Right hindlimb (tissue), 1 donor: ENCODE data around the gene ATP6V0B.

Experiments used
- DNase-seq: peaks from one replicate; pipeline ENCODE4 v3.0.0-alpha.2; 2018

Gene ATP6V0B

DNA sequence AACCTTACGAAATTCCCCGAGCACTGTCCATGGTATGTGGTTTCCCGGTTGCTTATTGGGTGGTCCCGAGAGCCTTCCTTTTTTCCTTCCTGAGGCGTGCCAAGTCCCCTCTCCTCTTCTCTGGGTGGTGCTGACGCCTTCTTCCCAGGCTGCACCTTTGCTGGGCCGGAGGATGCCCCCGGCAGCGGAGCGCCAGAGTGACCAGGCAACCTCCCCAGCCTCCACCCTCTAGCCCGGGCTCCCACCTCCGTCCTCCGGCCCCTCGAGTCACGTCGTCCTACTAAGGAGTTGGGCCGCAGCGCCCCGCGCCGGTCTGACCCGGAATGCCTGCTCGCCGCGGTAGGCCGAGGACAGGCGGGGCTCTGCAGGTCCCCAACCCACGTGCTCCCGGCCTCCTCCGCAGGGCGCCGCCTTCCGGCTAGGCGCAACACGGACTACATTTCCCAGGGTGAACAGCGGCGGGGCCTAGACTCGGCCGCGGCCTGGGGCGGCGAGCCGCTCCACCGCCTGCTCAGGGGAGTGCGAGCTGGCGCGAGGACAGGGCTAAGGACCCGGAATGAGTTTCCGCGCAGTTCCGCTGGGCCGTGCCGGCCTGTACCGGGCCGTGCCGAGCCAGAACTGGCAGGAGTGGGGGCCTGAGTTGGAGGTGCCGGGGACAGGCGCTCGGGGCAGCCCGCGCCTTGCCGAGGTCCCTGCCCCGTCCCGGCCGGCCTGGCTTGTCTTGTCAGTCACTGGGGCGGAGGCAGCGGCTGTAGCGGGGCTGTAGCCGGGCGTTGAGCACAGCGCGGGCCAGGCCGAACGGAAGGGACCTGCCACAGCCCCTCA is 28.3 kb upstream of the ATP6V0B start, which contains the start of gene IPO13:
Gene IPO13, plus strand, starts transcription at position 715 of the 825 bp plus-strand sequence. CDS start 651 bp downstream, outside the sequence.
- DNase-seq = peak; percentile 98

DNA sequence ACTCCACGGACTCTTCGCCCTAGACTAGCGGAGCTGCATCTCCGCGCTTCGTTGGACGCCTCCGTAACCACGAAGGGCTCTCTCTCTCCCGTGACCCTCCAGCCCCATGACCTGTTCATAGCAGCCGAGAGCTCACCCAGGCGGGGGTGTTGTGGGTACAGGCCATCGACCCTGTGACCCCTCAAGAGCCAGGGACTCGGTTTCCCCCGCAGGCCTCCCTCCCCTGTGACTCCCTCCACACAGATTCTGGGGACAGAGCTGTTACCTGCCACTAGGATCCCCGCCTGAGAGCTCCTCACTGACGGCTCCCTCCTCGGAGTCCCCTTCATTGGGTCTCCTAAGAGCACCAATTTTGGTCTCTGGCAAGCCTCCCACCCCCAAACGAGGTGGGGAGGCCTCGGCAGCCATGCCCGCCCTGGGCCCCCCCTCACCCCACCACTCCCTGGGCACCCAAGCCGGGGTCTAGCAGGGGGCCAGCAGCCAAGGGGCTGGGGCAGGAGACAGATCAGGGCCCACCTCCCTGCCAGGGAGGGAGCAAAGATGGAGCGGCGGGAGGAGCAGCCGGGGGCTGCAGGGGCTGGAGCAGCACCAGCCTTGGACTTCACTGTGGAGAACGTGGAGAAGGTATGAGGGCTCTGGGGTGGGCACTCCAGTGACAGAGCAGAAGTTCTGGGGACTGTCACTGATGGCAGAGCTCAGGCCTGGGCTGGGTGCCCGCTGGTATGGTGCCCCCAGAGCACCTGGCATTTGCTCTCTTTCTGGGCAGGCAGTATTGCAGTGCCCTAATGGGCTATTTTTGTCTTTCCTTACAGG is 27.5 kb upstream of the ATP6V0B start:
- no peak for DNase-seq

DNA sequence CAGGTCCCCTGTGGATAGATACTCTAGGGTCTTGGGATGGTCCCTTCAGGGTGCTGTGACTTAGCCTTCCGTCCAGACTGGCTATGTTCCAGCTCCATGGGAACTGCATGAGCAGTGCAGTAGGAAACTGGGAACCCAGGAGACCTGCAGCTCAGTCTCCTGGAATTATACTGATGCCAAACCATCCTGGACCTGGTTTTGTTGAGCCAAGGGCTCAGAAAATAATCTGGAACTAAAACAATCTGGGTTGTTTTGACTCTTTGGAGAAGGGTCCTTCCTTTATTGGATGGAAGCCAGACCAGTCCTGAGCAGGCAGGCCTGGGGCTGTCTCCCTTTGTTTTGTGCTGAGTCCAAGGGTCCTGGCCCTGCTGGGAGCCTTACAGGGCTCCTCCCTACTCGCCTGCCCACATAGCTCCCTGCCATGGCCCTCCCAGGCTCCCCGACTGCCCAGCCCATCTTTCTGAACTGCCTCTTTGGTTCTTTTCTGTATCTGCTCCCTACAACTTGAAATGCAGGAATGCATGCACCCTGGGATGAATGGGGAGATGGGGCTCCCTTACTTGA is 26.8 kb upstream of the ATP6V0B start:
- no peak for DNase-seq

GRCh38 chr1:43949678-43950077 is 25.1 kb upstream of the ATP6V0B start:
- peak; percentile 55 for DNase-seq

DNA sequence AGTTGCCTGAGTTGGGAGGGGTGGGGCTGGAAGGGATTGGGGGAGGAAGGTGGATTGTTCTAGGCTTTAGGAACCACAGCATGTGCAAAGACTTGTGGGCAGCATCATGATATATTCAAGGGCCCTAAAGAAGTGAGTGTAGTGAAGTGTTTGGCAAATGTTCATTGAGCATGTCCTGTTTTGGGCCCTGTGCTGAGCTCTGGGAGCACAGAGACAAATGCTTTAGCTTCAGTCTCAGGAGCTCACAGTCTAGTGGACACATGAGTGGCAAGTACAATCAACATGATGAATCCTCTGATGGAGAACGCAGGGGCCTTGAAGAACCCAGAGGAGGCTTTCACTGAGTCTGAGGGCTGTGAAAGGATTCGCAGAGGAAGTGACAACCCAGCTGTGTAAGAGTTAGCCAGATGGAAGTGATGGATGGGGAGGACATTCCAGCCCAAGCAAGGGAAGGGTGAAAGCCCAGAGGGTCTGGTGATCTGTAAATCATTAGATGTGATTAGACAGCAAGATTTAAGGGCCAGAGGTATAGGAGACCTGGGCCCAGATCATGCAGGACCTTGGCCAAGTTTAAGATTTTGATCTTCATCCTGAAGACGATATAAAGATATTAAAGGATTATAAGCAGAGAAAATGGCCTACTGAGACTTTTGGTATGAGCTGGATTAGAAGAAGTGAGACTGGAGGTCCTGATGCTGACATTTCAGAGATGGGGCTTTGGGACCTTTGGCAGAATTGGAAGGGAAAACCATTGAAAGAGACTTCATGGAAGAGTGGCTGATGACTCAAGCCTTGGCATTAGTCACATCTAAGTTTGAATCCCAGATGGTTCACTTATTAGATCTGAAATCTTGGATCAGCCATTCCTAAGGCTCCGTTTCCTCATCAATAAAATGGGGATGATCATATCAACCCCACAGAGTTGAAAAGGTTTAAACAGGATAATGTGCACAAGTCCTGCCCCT is 23.5 kb upstream of the ATP6V0B start:
- no peak for DNase-seq

DNA sequence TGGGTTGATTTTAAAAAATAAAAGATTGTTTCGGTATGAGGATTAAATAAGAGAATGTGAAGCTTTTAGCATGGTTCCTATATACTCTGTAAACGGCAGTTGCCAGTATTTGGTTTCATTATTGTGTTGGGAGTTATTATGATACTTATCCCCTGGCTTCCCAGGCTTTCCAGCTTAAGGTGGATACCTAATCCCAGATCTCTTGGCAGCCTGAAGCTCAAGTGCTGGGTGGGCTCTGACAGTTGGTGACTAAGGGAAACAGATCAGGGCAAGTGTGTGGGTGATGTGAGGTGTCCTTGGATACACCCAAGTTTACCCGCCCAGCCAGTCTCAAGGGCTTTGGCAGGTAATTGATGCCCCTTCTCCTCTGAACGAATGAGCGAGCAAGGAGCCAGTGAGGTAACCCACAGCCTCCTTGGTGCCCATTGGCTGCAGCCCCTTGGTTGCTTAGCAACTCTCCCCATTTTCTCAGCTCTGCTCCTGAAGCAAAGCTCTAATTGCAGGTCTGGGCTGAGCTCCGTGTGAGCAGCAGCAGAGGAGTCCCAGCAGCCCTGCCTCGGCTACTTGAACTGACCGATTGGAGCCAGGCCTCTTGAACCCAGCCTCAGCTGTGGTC is 21.9 kb upstream of the ATP6V0B start:
- no peak for DNase-seq

DNA sequence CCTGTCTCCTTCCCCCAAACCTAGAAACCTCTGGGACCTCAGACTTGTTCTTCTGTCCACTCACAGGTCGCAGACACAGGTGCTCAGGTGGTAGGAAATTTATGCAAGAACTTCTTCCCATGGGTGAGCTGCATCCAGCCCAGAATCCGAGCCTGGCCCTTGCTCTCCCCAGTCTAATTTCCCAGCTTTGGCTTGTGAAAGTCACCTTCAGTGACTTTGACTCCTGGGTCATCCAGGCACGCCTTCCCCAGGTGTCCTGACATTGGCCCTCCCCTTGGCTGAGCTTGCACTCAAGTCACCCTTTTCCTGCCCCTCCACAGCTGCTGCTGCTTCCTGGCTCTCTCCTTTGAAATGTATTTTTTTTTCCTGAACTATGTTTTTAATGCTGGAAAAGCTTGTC is 21.4 kb upstream of the ATP6V0B start:
- DNase-seq = no peak

GRCh38 chr1:43954036-43954435 is 20.7 kb upstream of the ATP6V0B start:
- DNase-seq = no peak

DNA sequence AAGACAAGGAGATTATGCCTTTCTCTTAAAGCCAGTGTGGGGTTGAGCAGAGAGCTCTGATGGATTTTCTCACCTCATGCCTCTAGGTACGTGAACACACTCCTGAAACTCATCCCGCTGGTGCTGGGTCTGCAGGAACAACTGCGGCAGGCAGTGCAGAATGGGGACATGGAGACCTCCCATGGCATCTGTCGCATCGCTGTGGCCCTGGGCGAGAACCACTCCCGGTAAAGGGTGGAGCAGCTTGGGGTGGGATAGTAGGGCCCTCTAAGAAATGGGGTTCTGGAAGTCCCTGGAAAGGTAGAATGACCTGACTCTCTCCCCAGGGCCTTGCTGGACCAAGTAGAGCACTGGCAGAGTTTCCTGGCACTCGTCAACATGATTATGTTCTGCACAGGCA is 18.5 kb upstream of the ATP6V0B start:
- DNase-seq = no peak

DNA sequence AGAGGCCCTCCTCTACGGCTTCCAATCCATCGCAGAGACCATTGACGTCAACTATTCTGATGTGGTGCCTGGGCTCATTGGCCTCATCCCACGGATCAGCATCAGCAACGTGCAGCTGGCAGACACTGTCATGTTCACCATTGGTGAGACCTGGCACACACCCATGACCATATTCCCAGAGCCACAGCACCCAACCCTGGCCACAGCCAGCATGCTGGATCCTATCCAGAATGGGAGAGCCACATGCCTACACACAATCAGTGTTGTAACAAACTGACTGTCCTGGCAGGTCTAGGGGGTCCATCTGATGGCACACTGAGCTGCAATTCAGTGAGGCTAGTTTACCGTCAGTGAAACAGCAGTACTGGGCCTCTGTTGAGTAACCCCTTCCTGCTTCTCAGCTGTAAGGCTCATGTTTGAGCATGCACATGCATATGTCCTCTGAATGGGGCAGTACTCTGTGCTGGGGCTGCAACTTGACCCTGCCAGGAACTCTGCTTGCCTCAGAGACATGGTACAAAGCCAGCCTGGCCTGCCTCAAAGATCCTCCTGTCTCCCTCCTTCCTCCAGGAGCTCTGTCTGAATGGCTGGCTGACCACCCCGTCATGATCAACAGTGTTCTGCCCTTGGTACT is 17.2 kb upstream of the ATP6V0B start:
- no peak for DNase-seq

GRCh38 chr1:43958351-43959255 is 16.2 kb upstream of the ATP6V0B start:
- no peak for DNase-seq

DNA sequence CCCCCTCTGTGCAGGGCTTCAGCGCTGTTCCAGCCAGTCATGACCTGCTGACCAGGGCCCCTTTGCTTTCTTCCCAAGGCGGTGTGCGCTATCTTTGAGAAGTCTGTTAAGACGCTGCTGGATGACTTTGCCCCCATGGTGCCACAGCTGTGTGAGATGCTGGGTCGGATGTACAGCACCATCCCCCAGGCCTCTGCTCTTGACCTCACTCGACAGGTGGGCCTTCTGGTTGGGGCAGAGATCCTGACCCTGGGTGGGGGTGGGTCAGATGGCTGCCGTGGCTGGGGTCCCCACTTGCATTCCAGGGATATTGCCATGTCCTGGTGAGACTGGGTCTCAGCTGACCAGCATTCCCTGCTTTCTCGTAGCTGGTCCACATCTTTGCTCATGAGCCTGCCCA is 14.0 kb upstream of the ATP6V0B start:
- no peak for DNase-seq

- DNase-seq = no peak
These were observed 13.1 kb upstream of the ATP6V0B start for GRCh38 chr1:43961692-43962091.

DNA sequence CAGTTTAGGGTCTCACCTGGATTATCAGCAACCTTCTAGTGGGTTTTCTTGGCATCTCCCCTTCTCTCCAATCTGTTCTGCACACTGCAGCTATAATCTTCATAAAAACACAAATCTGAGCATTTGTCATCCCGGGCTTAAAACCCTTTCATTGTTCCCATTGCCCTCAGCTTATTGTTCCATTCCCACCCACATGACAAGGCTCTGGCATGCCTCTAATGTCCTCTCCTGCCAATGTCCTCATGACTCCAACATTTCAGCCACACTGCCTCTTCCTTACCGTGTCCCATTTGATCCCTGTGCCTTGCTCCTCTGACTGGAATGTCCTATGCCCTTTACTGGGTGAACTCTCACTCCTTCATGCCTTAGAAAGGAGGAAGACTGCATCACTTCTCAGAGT is 12.4 kb upstream of the ATP6V0B start:
- DNase-seq = no peak

GRCh38 chr1:43963006-43963405 is 11.8 kb upstream of the ATP6V0B start:
- DNase-seq = no peak

GRCh38 chr1:43963890-43964289 is 10.9 kb upstream of the ATP6V0B start:
- no peak for DNase-seq

- no peak for DNase-seq
These were observed 9.4 kb upstream of the ATP6V0B start for GRCh38 chr1:43965316-43965715.

DNA sequence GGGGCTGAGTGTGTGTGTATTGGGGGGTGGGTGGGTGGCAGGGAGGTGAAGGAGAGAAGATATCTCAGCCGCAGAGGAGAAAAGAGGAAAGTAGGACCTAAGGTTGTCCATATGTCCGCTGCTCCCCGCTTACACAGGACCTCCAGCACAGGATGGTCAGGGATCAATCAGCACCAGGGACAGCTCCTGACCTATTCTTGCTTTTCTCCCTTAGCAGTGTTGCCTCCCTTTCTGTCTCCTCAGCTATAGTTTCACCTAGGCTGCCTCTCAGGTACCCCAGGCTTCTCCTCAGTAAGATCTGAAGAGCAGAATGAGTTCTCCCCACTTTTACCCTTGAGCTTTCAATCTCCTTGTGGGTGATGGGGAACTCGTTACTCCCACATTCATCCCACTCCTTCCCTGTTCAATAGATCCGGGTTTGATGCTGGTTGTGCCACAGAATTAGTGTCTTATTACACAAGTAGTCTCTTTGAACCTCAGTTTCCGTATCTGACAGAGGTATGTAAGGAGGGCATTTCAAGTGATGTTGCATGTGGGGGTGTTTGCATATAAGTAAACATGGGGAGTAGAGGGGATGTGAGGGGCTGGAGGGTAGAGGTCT is 6.3 kb upstream of the ATP6V0B start:
- DNase-seq = no peak

DNA sequence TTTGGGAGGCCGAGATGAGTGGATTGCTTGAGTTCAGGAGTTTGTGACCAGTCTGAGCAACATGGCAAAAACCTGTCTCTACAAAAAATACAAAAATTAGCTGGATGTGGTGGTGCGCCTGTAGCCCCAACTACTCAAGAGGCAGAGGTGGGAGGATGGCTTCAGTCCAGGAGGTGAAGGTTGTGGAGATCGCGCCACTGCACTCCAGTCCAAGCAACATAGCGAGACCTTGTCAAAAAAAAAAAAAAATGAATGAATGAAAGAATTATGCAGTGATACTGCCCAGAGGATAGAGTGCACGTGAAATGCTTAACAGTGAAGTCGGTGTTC is 5.4 kb upstream of the ATP6V0B start:
- DNase-seq = no peak
